HepG2 (cell line): ENCODE data around the gene SLF1. TPM values are rescaled to one million over a fixed set of nuclear protein-coding genes. Genes with fewer than 3 reads are reported as not detected.
A peak's percentile ranks its signal among the peaks of the same experiment; 100 is the strongest.

ENCODE experiments used
- BCL6 ChIP-seq: IDR thresholded peaks from 2 replicates; pipeline ENCODE4 v1.6.1; 2016; ENCODE audit warnings: missing genetic modification reagents, missing compliant biosample characterization
- CCAR2 ChIP-seq: fragments of 200-400 bp; formaldehyde crosslinking; optimal IDR thresholded peaks from 2 replicates; pipeline ENCODE3; 2018; ENCODE audit warnings: low read depth, mild to moderate bottlenecking, low read length, moderate library complexity
- ETV6 ChIP-seq: sonication (generic); formaldehyde crosslinking; conservative IDR thresholded peaks from 2 replicates; pipeline ENCODE4 v1.4.0; 2020; ENCODE audit warnings: missing genetic modification reagents
- GFI1 ChIP-seq: sonication (generic); formaldehyde crosslinking; IDR thresholded peaks from 2 replicates; pipeline ENCODE4 v1.5.0; 2020; ENCODE audit warnings: missing genetic modification reagents, mild to moderate bottlenecking, borderline replicate concordance
- NR2F6 ChIP-seq, 2 experiments: IDR thresholded peaks; 2 replicates each; pipeline ENCODE4 v1.6.1; 2016; ENCODE audit warnings: antibody characterized with exemption in 1 of 2, mild to moderate bottlenecking in 1 of 2
- ZMYM2 ChIP-seq: sonication (generic); formaldehyde crosslinking; IDR thresholded peaks from 2 replicates; pipeline ENCODE4 v1.8.0; 2022; ENCODE audit warnings: mild to moderate bottlenecking, missing genetic modification reagents
- ZNF292 ChIP-seq: sonication (generic); formaldehyde crosslinking; IDR thresholded peaks from 2 replicates; pipeline ENCODE4 v1.8.1; 2022; ENCODE audit warnings: mild to moderate bottlenecking, low read depth, missing genetic modification reagents, borderline replicate concordance
- ZNF547 ChIP-seq: sonication (generic); formaldehyde crosslinking; IDR thresholded peaks from 2 replicates; pipeline ENCODE4 v1.5.1; 2020; ENCODE audit warnings: mild to moderate bottlenecking, missing genetic modification reagents
- ZNF883 ChIP-seq: sonication (generic); formaldehyde crosslinking; IDR thresholded peaks from 2 replicates; pipeline ENCODE4 v1.5.1; 2020; ENCODE audit warnings: mild to moderate bottlenecking, missing genetic modification reagents; ENCODE audit errors: not compliant biosample characterization
- polyA plus RNA-seq, 8 experiments: library from polyadenylated mRNA; depleted of rRNA in 3 of 8; stranded (reverse) in 7 of 8; unstranded in 1 of 8; fragments of >200 nt; fragmentation: Illumina TruSeq in 4 of 8; extraction: Trizol in 4 of 8; gene quantifications; 2 replicates each; pipeline versions ENCODE4 v1.2.1 to v1.2.3, GENCODE V29; 2011 to 2016; ENCODE audit warnings: low read depth in 4 of 8, missing spikeins in 1 of 8, mixed read lengths in 1 of 8; ENCODE audit not compliant: insufficient read depth in 1 of 8
- total RNA-seq, 5 experiments: library from RNA; depleted of rRNA; stranded (reverse); fragments of >200 nt; fragmentation: Illumina TruSeq; extraction: Trizol; gene quantifications; 2 replicates each; pipeline ENCODE4 v1.2.3, GENCODE V29; 2016; ENCODE audit warnings: low read depth in 1 of 5
- TF ChIP-seq, protein P1 (sequence below): sonication (generic); formaldehyde crosslinking; IDR thresholded peaks from 2 replicates; pipeline ENCODE4 v1.5.1; 2020; ENCODE audit warnings: mild to moderate bottlenecking, missing genetic modification reagents, borderline replicate concordance
- TF ChIP-seq, protein P2 (sequence below): sonication (generic); formaldehyde crosslinking; IDR thresholded peaks from 2 replicates; pipeline ENCODE4 v1.4.0; 2020; ENCODE audit warnings: missing genetic modification reagents, mild to moderate bottlenecking, borderline replicate concordance
- TF ChIP-seq, protein P3 (sequence below): IDR thresholded peaks from 2 replicates; pipeline ENCODE4 v1.6.1; 2016; ENCODE audit warnings: control low read depth
- TF ChIP-seq, protein P4 (sequence below): sonication (generic); formaldehyde crosslinking; IDR thresholded peaks from 2 replicates; pipeline ENCODE4 v1.4.0; 2020; ENCODE audit warnings: missing genetic modification reagents
- TF ChIP-seq, protein P5 (sequence below): sonication (generic); formaldehyde crosslinking; IDR thresholded peaks from 2 replicates; pipeline ENCODE4 v1.5.1; 2020; ENCODE audit warnings: missing genetic modification reagents, mild to moderate bottlenecking, borderline replicate concordance

Gene SLF1
- total and polyA plus RNA-seq, 2 of the 13 experiments (the other 11 are each of a cell fraction or from before 2014, with no cell fraction given): 2.1 to 9.1 TPM

DNA sequence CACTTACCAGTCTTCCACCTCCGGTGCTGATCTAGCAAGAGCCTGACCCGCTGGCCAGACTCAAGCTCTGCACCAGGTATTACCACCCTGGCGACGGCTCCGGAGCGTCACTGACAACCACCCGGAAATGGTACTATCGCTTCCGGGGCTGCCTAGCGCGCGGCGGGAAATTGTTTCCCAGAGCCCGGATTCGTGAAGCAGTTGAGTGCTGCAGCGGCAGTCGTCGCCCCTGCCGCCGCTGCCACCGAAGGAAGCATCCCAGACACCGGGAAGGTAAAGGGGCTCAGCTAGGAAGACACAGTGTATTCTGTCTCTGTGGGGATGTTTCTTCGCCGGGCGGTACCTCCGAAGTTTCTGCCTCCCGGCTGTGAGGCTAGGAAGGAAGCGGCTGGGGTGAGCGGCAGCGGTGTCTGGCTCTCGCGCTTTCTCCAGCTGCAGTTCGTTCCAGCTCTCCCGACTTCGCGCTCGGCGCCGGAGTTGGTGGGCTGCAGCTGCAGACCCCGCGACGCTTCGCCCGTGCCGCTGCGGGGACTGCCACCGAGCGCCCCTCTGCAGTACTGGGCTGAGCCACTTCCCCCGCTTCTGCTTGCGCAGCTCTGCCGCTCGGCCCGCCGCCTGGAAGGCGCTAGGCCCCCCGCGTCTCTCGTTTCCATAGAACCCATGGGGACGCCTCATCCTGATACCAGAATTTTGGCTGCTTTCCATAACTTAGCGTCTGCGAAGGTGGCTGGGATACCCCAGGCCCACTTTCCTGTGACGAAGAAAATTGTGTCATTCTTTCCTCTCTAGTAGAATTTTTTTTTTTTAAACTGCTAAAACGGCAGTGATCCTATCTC, at the start of gene SLF1, which contains the start of gene KIAA0825 (continued):
- TF ChIP-seq, protein P1, sequence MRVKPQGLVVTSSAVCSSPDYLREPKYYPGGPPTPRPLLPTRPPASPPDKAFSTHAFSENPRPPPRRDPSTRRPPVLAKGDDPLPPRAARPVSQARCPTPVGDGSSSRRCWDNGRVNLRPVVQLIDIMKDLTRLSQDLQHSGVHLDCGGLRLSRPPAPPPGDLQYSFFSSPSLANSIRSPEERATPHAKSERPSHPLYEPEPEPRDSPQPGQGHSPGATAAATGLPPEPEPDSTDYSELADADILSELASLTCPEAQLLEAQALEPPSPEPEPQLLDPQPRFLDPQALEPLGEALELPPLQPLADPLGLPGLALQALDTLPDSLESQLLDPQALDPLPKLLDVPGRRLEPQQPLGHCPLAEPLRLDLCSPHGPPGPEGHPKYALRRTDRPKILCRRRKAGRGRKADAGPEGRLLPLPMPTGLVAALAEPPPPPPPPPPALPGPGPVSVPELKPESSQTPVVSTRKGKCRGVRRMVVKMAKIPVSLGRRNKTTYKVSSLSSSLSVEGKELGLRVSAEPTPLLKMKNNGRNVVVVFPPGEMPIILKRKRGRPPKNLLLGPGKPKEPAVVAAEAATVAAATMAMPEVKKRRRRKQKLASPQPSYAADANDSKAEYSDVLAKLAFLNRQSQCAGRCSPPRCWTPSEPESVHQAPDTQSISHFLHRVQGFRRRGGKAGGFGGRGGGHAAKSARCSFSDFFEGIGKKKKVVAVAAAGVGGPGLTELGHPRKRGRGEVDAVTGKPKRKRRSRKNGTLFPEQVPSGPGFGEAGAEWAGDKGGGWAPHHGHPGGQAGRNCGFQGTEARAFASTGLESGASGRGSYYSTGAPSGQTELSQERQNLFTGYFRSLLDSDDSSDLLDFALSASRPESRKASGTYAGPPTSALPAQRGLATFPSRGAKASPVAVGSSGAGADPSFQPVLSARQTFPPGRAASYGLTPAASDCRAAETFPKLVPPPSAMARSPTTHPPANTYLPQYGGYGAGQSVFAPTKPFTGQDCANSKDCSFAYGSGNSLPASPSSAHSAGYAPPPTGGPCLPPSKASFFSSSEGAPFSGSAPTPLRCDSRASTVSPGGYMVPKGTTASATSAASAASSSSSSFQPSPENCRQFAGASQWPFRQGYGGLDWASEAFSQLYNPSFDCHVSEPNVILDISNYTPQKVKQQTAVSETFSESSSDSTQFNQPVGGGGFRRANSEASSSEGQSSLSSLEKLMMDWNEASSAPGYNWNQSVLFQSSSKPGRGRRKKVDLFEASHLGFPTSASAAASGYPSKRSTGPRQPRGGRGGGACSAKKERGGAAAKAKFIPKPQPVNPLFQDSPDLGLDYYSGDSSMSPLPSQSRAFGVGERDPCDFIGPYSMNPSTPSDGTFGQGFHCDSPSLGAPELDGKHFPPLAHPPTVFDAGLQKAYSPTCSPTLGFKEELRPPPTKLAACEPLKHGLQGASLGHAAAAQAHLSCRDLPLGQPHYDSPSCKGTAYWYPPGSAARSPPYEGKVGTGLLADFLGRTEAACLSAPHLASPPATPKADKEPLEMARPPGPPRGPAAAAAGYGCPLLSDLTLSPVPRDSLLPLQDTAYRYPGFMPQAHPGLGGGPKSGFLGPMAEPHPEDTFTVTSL (CRISPR knock-in tag): no peak
- TF ChIP-seq GFI1 (CRISPR knock-in tag): 0 out of 2 replicates have a peak, but pooled peaks have one; percentile 17
- TF ChIP-seq CCAR2: no peak
- no peak for TF ChIP-seq BCL6
- 0 out of 2 replicates have a peak, but pooled peaks have one; percentile 57 for TF ChIP-seq ETV6
- TF ChIP-seq, protein P2, sequence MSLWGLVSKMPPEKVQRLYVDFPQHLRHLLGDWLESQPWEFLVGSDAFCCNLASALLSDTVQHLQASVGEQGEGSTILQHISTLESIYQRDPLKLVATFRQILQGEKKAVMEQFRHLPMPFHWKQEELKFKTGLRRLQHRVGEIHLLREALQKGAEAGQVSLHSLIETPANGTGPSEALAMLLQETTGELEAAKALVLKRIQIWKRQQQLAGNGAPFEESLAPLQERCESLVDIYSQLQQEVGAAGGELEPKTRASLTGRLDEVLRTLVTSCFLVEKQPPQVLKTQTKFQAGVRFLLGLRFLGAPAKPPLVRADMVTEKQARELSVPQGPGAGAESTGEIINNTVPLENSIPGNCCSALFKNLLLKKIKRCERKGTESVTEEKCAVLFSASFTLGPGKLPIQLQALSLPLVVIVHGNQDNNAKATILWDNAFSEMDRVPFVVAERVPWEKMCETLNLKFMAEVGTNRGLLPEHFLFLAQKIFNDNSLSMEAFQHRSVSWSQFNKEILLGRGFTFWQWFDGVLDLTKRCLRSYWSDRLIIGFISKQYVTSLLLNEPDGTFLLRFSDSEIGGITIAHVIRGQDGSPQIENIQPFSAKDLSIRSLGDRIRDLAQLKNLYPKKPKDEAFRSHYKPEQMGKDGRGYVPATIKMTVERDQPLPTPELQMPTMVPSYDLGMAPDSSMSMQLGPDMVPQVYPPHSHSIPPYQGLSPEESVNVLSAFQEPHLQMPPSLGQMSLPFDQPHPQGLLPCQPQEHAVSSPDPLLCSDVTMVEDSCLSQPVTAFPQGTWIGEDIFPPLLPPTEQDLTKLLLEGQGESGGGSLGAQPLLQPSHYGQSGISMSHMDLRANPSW (CRISPR knock-in tag): 0 out of 2 replicates have a peak, but pooled peaks have one; percentile 50
- peak; percentile 90 for TF ChIP-seq ZNF883 (CRISPR knock-in tag)
- TF ChIP-seq, protein P3, sequence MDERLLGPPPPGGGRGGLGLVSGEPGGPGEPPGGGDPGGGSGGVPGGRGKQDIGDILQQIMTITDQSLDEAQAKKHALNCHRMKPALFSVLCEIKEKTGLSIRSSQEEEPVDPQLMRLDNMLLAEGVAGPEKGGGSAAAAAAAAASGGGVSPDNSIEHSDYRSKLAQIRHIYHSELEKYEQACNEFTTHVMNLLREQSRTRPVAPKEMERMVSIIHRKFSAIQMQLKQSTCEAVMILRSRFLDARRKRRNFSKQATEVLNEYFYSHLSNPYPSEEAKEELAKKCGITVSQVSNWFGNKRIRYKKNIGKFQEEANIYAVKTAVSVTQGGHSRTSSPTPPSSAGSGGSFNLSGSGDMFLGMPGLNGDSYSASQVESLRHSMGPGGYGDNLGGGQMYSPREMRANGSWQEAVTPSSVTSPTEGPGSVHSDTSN (CRISPR knock-in tag): no peak
- TF ChIP-seq NR2F6 (IDR thresholded peaks at IDR 0.05): no peak
- no peak; the same call in 1 of the 2 replicates for TF ChIP-seq NR2F6 (CRISPR knock-in tag; IDR thresholded peaks at IDR 0.05)
- TF ChIP-seq, protein P4, sequence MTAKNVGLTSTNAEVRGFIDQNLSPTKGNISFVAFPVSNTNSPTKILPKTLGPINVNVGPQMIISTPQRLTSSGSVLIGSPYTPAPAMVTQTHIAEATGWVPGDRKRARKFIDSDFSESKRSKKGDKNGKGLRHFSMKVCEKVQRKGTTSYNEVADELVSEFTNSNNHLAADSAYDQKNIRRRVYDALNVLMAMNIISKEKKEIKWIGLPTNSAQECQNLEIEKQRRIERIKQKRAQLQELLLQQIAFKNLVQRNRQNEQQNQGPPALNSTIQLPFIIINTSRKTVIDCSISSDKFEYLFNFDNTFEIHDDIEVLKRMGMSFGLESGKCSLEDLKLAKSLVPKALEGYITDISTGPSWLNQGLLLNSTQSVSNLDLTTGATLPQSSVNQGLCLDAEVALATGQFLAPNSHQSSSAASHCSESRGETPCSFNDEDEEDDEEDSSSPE (CRISPR knock-in tag): peak; percentile 100
- TF ChIP-seq ZNF547 (CRISPR knock-in tag): 0 out of 2 replicates have a peak, but pooled peaks have one; percentile 54
- TF ChIP-seq ZMYM2 (CRISPR knock-in tag): no peak
- TF ChIP-seq, protein P5, sequence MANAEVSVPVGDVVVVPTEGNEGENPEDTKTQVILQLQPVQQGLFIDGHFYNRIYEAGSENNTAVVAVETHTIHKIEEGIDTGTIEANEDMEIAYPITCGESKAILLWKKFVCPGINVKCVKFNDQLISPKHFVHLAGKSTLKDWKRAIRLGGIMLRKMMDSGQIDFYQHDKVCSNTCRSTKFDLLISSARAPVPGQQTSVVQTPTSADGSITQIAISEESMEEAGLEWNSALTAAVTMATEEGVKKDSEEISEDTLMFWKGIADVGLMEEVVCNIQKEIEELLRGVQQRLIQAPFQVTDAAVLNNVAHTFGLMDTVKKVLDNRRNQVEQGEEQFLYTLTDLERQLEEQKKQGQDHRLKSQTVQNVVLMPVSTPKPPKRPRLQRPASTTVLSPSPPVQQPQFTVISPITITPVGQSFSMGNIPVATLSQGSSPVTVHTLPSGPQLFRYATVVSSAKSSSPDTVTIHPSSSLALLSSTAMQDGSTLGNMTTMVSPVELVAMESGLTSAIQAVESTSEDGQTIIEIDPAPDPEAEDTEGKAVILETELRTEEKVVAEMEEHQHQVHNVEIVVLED: peak; percentile 62; the same call in 1 of the 2 replicates
- peak; percentile 86; the same call in 1 of the 2 replicates for TF ChIP-seq ZNF292 (CRISPR knock-in tag)
